ENCODE results near the gene CTSV.
"Not testable (repeated sequence)": the region's sequence is repeated elsewhere in the genome, so short reads cannot be mapped to it uniquely, and the experiment has no call there.

DNA sequence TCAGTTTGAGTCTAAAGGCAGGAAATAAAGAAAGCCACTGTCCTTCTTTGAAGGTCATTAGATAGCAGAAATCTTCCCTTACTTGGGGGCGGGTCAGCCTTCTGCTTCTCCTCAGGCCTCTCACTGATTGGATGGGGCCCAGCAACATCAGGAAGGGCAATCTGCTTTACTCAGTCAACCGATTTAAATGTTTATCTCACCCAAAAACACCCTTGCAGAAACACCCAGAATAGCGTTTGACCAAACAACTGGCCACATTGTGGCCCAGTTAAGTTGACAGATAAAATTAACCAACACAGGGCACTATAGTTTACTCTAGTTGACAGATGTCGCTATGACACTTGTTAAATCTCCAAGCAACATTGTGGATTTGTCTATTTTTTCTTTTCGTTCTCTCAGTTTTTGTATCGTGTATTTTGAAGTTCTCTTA is 45.6 kb upstream of the CTSV start:
- TF ChIP-seq CTCF (IDR thresholded peaks at IDR 0.05 in 8 of 11, conservative IDR thresholded peaks at IDR 0.05 in 3 of 11); POLR2A (IDR thresholded peaks at IDR 0.05): not testable (repeated sequence)
